Naive thymus-derived CD8-positive, alpha-beta T cell (primary cell): ENCODE data around the gene IGFBP4. TPM values are rescaled to one million over a fixed set of nuclear protein-coding genes. Genes with fewer than 3 reads are reported as not detected.

Experiments
- ATAC-seq, 2 donors: fragments of 150-1000 bp; cut with Tn5 transposase in 1 of 2; sonication (Bioruptor Pico), chemical (Tn5 transposase) in 1 of 2; 1 replicate in 1 of 2; 2 replicates in 1 of 2; pipeline ENCODE4 v1.10.0; 2021; ENCODE audit warnings: mild to moderate bottlenecking in 2 of 2, moderate library complexity in 2 of 2
- POLR2A ChIA-PET: fragments of 350-600 bp; sonication (Branson Sonifier 250); formaldehyde crosslinking; loops from one replicate; lab custom pipeline; 2021; ENCODE audit warnings: antibody characterized with exemption; lab: Charles Lee
- DNase-seq, 10 donors: peaks; one replicate each; pipeline versions ENCODE4 v3.0.0 to v3.0.0-alpha.2; 2020 to 2022
- H3K27ac Mint-ChIP-seq, 10 donors: one replicate each; pipeline ENCODE4 v1.8.0; 2020 to 2022; ENCODE audit warnings: mild to moderate bottlenecking in 10 of 10, mixed read lengths in 10 of 10, moderate library complexity in 4 of 10, inconsistent platforms in 1 of 10
- H3K27me3 Mint-ChIP-seq, 5 donors: one replicate each; pipeline ENCODE4 v1.8.0; 2021 to 2022; ENCODE audit warnings: mixed read lengths in 5 of 5
- H3K36me3 Mint-ChIP-seq, 3 donors: one replicate each; pipeline ENCODE4 v1.8.0; 2020 to 2022; ENCODE audit warnings: mixed read lengths in 3 of 3, mild to moderate bottlenecking in 2 of 3, inconsistent platforms in 1 of 3
- H3K4me1 Mint-ChIP-seq, 4 donors: one replicate each; pipeline ENCODE4 v1.8.0; 2021 to 2022; ENCODE audit warnings: mixed read lengths in 4 of 4
- H3K4me3 Mint-ChIP-seq, 10 donors: one replicate each; pipeline ENCODE4 v1.8.0; 2020 to 2022; ENCODE audit warnings: mild to moderate bottlenecking in 10 of 10, mixed read lengths in 10 of 10, moderate library complexity in 6 of 10, inconsistent platforms in 1 of 10
- H3K9me3 Mint-ChIP-seq, 9 donors: one replicate each; pipeline ENCODE4 v1.8.0; 2020 to 2022; ENCODE audit warnings: mixed read lengths in 9 of 9, mild to moderate bottlenecking in 3 of 9, inconsistent platforms in 1 of 9, moderate library complexity in 1 of 9
- polyA plus RNA-seq, 3 donors: library from polyadenylated mRNA; unstranded; fragments of 300-500 nt; fragmentation: Illumina TruSeq; gene quantifications; one replicate each; pipeline ENCODE4 v1.2.3, GENCODE V29; 2021
- total RNA-seq, 8 experiments: library from RNA in 2 of 8; stranded (reverse) in 2 of 8; gene quantifications; one replicate each; pipeline ENCODE4 v1.2.3 and lab custom pipeline; 2021 to 2026

Gene IGFBP4
- total and polyA plus RNA-seq, 5 experiments from 2014 or later = 0.09 to 1.0 (median 0.83) TPM; not detected in 1

DNA sequence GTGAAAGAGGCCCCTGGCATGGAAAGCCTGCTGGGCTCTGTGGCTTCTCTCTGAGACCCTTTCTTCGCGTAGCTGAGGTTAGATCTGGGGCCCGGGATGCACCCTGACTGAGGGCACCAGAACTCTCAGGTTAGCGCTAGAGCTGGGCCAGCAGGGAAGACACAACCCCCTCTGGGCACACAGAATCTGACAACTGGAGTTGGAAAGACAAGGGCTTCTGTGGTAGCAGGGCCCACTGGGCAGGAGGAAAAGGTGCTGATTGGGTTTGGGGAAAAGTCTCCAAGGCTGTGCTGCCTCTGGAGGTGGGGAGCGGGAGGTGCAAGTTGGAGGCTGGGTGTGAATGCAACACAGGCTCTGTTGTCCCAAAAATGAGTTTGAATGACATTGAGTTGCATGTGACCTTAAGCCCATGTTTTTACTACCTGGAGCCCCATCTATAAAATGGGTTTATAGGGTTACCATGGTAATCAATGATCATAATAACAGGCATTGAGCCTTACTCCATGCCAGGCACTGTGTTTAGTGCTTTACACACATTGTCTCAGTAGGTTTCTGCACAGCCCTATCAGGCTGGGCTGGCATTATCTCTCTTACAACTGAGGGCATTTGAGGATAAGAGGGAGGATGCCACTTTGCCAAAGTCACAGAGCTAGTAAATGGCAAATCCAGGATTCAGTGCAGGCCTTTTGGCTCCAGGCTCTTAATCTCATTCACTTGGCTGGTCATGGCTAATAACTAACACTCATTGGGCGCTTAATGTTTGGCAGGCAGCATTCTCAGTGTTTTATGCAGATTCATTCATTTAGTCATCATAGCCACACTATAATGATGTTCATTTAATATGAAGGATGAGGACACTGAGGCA lies 9.5 kb upstream of the IGFBP4 start:
- Mint-ChIP-seq H3K27me3 (peaks cover 0 to 1% (median 0%) of the 10 kb centered on the region in 5 donors), H3K4me3 (no peak overlapping the region), H3K36me3 (no peaks in the 10 kb centered on the region), H3K9me3 (no peaks in the 10 kb centered on the region), H3K27ac (peak overlapping the region in 3 of 10 donors; percentile 35 to 82 (median 37)), H3K4me1 (peaks cover 3 to 7% (median 6%) of the 10 kb centered on the region in 4 donors)
- peak in 1 of 2 donors; percentile 53 for ATAC-seq
- POLR2A ChIA-PET = interaction anchor here (1.6 kb wide), 1 partner anchor 16 kb away, joined by 6 read pairs; the partner anchor contains the start of gene TOP2A
- DNase-seq = peak in 1 of 10 donors; percentile 22

DNA sequence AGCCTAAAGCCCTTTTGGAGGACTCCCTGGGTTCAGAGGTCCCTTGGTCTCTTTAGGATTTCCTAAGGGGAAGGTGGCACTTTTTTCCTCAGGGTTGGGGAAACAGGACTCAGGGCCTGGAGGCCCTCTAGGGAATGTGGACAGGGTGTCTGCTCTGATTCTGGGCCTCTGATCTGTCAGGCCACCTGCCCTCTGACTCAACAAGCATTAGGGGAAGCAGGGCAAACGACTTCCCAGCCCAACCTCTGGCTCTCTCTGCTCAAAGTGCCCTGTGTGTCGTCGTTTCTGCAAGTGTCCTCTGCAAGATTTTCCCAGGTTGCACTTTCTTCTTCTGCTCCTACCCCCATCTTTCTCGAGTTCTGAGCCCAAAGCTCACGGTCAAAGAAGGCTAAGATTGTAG lies 6.6 kb upstream of the IGFBP4 start:
- peak overlapping the region in 1 of 10 donors; percentile 59 for H3K27ac Mint-ChIP-seq

DNA sequence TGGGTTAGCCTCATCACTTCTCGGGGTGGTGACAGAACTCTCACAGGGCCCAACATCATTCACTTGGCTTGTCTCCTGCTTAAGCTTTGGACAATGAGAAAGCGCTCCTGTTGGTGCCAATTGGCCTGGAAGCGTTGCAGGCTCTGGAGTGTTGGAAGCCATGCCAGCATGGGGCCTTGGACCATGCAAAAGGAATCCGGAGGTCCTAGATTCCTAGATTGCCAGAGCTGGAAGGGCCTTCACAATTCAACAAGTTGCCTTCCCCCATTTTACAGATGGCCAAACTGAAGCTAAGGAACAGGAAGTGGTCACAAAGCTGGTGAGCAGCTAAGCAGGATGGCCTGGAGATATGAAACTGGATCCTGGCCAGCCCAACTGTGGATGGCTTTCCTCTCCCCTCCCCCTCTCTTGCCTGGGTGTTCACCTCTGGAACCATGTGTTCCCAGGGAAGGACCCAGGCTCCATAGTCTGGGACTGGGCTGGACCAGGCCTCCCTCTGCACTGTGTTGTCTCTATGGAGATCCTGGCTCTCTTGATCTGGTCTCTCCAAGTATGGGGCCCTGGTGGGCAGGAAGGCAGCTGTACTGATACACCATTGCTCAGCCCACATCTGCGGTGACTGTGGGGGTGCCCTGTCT lies 6.0 kb upstream of the IGFBP4 start:
- POLR2A ChIA-PET = interaction anchor here (1.3 to 1.6 kb wide), 2 partner anchors 10 to 93 kb away, joined by 3 to 4 read pairs; no protein-coding TSS in a partner anchor
- H3K9me3 Mint-ChIP-seq = no peaks in the 10 kb centered on the region
- peak overlapping the region in 1 of 10 donors; percentile 40 for H3K27ac Mint-ChIP-seq
- H3K27me3 Mint-ChIP-seq = peaks cover 0 to 1% (median 0%) of the 10 kb centered on the region in 5 donors
- H3K4me1 Mint-ChIP-seq = peaks cover 0 to 7% (median 4%) of the 10 kb centered on the region in 4 donors
- no peak for DNase-seq
- no peak overlapping the region for H3K4me3 Mint-ChIP-seq
- no peaks in the 10 kb centered on the region for H3K36me3 Mint-ChIP-seq
- no peak for ATAC-seq

More for the DNA sequence above, 6.6 kb upstream of the IGFBP4 start:
- ATAC-seq (no peak), DNase-seq (no peak)
- no peaks in the 10 kb centered on the region for H3K36me3 Mint-ChIP-seq
- POLR2A ChIA-PET = interaction anchor here (1.0 to 1.6 kb wide), 3 partner anchors 9 to 94 kb away, joined by 3 to 4 read pairs (median 3); no protein-coding TSS in a partner anchor
- peaks cover 0 to 1% (median 0%) of the 10 kb centered on the region in 5 donors for H3K27me3 Mint-ChIP-seq
- peaks cover 2 to 7% (median 4%) of the 10 kb centered on the region in 4 donors for H3K4me1 Mint-ChIP-seq
- no peaks in the 10 kb centered on the region for H3K9me3 Mint-ChIP-seq
- H3K4me3 Mint-ChIP-seq = no peak overlapping the region

DNA sequence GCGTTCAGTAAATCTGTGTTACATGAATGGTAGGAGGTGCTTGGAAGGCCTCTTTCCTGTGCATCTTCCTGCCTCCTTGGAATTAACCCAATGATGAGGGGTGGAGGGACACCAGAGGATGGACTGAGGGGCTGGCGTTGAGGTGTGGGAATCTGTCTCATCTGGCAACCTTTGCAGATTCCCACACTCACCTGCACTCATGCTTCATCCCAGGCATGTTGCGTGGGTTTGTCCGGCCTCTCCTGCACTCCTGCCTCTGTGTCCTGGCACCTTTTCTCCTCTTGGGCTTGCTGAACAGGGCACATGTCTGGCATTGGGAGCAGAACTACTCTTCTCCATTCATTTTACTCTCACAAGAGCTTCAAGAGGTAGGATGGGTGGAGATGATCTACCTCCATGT lies 3.1 kb upstream of the IGFBP4 start:
- no peak for ATAC-seq
- H3K36me3 Mint-ChIP-seq = no peaks in the 10 kb centered on the region
- no peak overlapping the region for H3K27ac Mint-ChIP-seq
- POLR2A ChIA-PET = interaction anchor here (1.1 to 1.2 kb wide), 2 partner anchors 9 to 23 kb away, joined by 3 read pairs; partner anchors contain the start of gene TOP2A
- peaks cover 0 to 11% (median 2%) of the 10 kb centered on the region in 5 donors for H3K27me3 Mint-ChIP-seq
- H3K9me3 Mint-ChIP-seq = no peaks in the 10 kb centered on the region
- H3K4me3 Mint-ChIP-seq = no peak overlapping the region
- no peak for DNase-seq
- peaks cover 8 to 24% (median 18%) of the 10 kb centered on the region in 4 donors for H3K4me1 Mint-ChIP-seq

DNA sequence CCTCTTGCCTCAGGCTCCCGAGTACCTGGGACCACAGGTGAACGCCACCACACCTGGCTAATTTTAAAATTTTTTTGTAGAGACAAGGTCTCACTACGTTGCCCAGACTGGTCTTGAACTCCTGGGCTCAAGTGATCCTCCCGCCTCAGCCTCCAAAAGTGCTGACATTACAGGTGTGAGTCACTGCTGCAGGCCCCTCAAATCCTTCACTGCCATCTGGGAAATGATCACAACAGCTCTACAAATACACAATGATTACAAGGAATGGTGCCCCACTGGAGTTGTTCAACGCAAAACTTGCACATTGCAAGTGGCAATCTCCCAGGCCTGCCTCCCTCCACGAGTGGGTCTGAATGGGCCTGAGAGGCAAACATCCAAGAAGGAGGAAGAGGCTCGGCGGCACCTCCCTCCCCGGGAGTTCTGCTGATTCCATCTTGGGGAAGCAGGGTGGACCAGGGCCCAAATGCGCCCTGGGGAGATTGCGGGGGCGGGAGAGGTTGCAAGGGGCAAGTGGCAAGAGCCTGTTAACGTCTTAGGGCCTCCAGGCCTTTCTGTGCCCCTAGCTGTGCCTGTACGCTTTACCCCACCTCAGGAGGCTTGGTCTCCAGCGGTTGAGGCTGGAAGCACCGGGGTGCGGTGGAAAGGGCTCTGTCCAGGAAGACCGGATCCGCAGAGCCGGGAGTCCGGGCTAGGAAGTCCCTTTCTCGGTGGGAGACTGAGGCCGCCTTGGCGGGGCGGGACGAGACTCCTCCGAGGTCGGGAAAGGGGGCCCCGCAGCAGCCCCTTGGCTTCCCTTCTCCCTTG lies 656 bp upstream of the IGFBP4 start:
- Mint-ChIP-seq H3K36me3 (no peaks in the 10 kb centered on the region), H3K27ac (peak overlapping the region in 2 of 10 donors; percentile 29 to 40), H3K4me3 (peak overlapping the region; percentile 36 to 70 (median 58)), H3K4me1 (peaks cover 11 to 30% (median 20%) of the 10 kb centered on the region in 4 donors), H3K27me3 (peaks cover 0 to 22% (median 2%) of the 10 kb centered on the region in 5 donors), H3K9me3 (no peaks in the 10 kb centered on the region)
- no peak for ATAC-seq
- DNase-seq = no peak
- POLR2A ChIA-PET = interaction anchor here (1.0 to 3.0 kb wide), 4 partner anchors 16 to 102 kb away, joined by 3 to 21 read pairs (median 4); partner anchors contain the start of gene TOP2A

- Mint-ChIP-seq H3K36me3 (no peaks in the 10 kb centered on the region), H3K4me3 (peak overlapping the region; percentile 54 to 87 (median 84)), H3K4me1 (peaks cover 18 to 45% (median 31%) of the 10 kb centered on the region in 4 donors), H3K9me3 (no peaks in the 10 kb centered on the region), H3K27ac (peak overlapping the region in 8 of 10 donors; percentile 20 to 91 (median 66)), H3K27me3 (peaks cover 0 to 26% (median 3%) of the 10 kb centered on the region in 5 donors)
- POLR2A ChIA-PET = interaction anchor here (0.6 to 3.0 kb wide), 6 partner anchors 17 to 372 kb away, joined by 3 to 21 read pairs (median 3); no protein-coding TSS in a partner anchor
- ATAC-seq (peak in 1 of 2 donors; percentile 6), DNase-seq (peak in 2 of 10 donors; percentile 15 to 18)
Measured at GRCh38 chr17:40443988-40444899, 994 bp downstream of the IGFBP4 start.

- no peaks in the 10 kb centered on the region for H3K9me3 Mint-ChIP-seq
- peak overlapping the region in 2 of 10 donors; percentile 83 to 87 for H3K4me3 Mint-ChIP-seq
- ATAC-seq = no peak
- POLR2A ChIA-PET = interaction anchor here (0.6 to 0.7 kb wide), 3 partner anchors 94 to 520 kb away, joined by 4 to 7 read pairs (median 5); no protein-coding TSS in a partner anchor
- H3K27ac Mint-ChIP-seq = peak overlapping the region in 2 of 10 donors; percentile 38 to 62
- peaks cover 0 to 26% (median 3%) of the 10 kb centered on the region in 5 donors for H3K27me3 Mint-ChIP-seq
- H3K4me1 Mint-ChIP-seq = peaks cover 18 to 45% (median 31%) of the 10 kb centered on the region in 4 donors
- H3K36me3 Mint-ChIP-seq = no peaks in the 10 kb centered on the region
- DNase-seq = no peak
Measured at GRCh38 chr17:40445751-40446468, 2.7 kb downstream of the IGFBP4 start.

- Mint-ChIP-seq H3K27me3 (peaks cover 0 to 26% (median 3%) of the 10 kb centered on the region in 5 donors), H3K9me3 (no peaks in the 10 kb centered on the region), H3K27ac (peak overlapping the region in 2 of 10 donors; percentile 68 to 71), H3K36me3 (no peaks in the 10 kb centered on the region), H3K4me3 (no peak overlapping the region), H3K4me1 (peaks cover 18 to 41% (median 31%) of the 10 kb centered on the region in 4 donors)
- DNase-seq (no peak), ATAC-seq (no peak)
- POLR2A ChIA-PET = interaction anchor here (1.0 kb wide), 1 partner anchor 103 kb away, joined by 3 read pairs; no protein-coding TSS in a partner anchor
Measured at GRCh38 chr17:40447148-40447644, 3.9 kb downstream of the IGFBP4 start.

- no peaks in the 10 kb centered on the region for H3K36me3 Mint-ChIP-seq
- ATAC-seq = no peak
- no peak overlapping the region for H3K4me3 Mint-ChIP-seq
- H3K27me3 Mint-ChIP-seq = peaks cover 0 to 26% (median 3%) of the 10 kb centered on the region in 5 donors
- no peak for DNase-seq
- POLR2A ChIA-PET = no interaction called here
- peak overlapping the region in 1 of 10 donors; percentile 68 for H3K27ac Mint-ChIP-seq
- H3K4me1 Mint-ChIP-seq = peaks cover 18 to 37% (median 29%) of the 10 kb centered on the region in 4 donors
- no peaks in the 10 kb centered on the region for H3K9me3 Mint-ChIP-seq
Measured at GRCh38 chr17:40447806-40448205, 4.6 kb downstream of the IGFBP4 start.

DNA sequence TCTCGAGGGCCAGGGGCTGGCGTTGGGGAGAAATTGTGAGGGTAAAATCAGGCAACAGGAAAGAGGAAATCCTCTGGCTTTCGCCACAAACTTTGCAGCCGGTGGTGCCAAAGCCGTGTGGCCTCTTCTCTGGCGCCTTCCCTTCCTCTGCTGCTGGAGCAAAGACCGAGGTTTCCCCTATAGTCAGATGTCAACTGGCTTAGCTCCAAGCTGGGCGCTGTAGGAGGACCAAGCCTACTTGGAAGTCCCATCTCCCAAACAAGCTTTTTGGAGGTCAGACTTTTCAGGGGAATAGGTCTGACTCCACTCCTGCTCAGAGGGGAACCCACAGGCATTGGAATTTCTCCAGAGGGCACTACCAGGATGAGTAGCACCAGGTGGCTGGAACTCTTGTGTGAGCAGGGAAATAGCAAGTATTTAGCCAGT lies 5.0 kb downstream of the IGFBP4 start:
- H3K36me3 Mint-ChIP-seq = no peaks in the 10 kb centered on the region
- POLR2A ChIA-PET = no interaction called here
- no peak overlapping the region for H3K4me3 Mint-ChIP-seq
- H3K4me1 Mint-ChIP-seq = peaks cover 18 to 37% (median 29%) of the 10 kb centered on the region in 4 donors
- no peaks in the 10 kb centered on the region for H3K9me3 Mint-ChIP-seq
- DNase-seq (no peak), ATAC-seq (no peak)
- H3K27ac Mint-ChIP-seq = no peak overlapping the region
- peaks cover 0 to 26% (median 3%) of the 10 kb centered on the region in 5 donors for H3K27me3 Mint-ChIP-seq
